CD4-positive, CD25-positive, alpha-beta regulatory T cell (primary cell): ENCODE results near the gene SPINT1. TPM values are rescaled to one million over a fixed set of nuclear protein-coding genes. Genes with fewer than 3 reads are reported as not detected.

Experiments used
- ATAC-seq, 2 donors: fragments of 150-1000 bp; cut with Tn5 transposase; one replicate each; pipeline ENCODE4 v1.10.0; 2021; ENCODE audit warnings: low read depth in 2 of 2, moderate number of reproducible peaks in 2 of 2, moderate library complexity in 1 of 2
- DNase-seq, 3 donors: peaks; one replicate each; pipeline versions ENCODE4 v3.0.0 to v3.0.0-alpha.2; 2012 to 2022; ENCODE audit warnings: mixed read lengths in 1 of 3
- H3K27ac ChIP-seq: one replicate; pipeline ENCODE4 v1.7.0; 2013; ENCODE audit warnings: mild to moderate bottlenecking, low read length; ENCODE audit not compliant: insufficient read depth, poor library complexity, severe bottlenecking
- H3K27me3 ChIP-seq: one replicate; pipeline ENCODE4 v1.7.0; 2013; ENCODE audit warnings: low read length; ENCODE audit not compliant: control insufficient read depth, insufficient read depth
- H3K36me3 ChIP-seq: one replicate; pipeline ENCODE4 v1.7.0; 2013; ENCODE audit warnings: mild to moderate bottlenecking, low read length, moderate library complexity; ENCODE audit not compliant: control insufficient read depth, insufficient read depth
- H3K4me1 ChIP-seq: 2 replicates; pipeline ENCODE4 v1.7.0; 2013; ENCODE audit warnings: mild to moderate bottlenecking, low read length; ENCODE audit not compliant: insufficient read depth, control insufficient read depth, poor library complexity, severe bottlenecking
- H3K4me3 ChIP-seq: one replicate; pipeline ENCODE4 v1.7.0; 2013; ENCODE audit warnings: low read depth, mild to moderate bottlenecking, low read length, moderate library complexity
- H3K9me3 ChIP-seq, 2 experiments: 1 replicate in 1 of 2; 2 replicates in 1 of 2; pipeline ENCODE4 v1.7.0; 2013; ENCODE audit warnings: low read length in 2 of 2, mild to moderate bottlenecking in 1 of 2, moderate library complexity in 1 of 2; ENCODE audit not compliant: control insufficient read depth in 2 of 2
- H3K27ac Mint-ChIP-seq, 3 donors: one replicate each; pipeline ENCODE4 v1.8.0; 2020 to 2022; ENCODE audit warnings: mild to moderate bottlenecking in 3 of 3, mixed read lengths in 3 of 3, moderate library complexity in 2 of 3
- H3K27me3 Mint-ChIP-seq: one replicate; pipeline ENCODE4 v1.8.0; 2022; ENCODE audit warnings: mild to moderate bottlenecking, mixed read lengths
- H3K36me3 Mint-ChIP-seq: one replicate; pipeline ENCODE4 v1.8.0; 2020; ENCODE audit warnings: mixed read lengths
- H3K4me1 Mint-ChIP-seq, 4 donors: one replicate each; pipeline ENCODE4 v1.8.0; 2020 to 2022; ENCODE audit warnings: mixed read lengths in 4 of 4, mild to moderate bottlenecking in 1 of 4
- H3K4me3 Mint-ChIP-seq, 4 donors: one replicate each; pipeline ENCODE4 v1.8.0; 2020 to 2022; ENCODE audit warnings: mild to moderate bottlenecking in 4 of 4, mixed read lengths in 4 of 4, moderate library complexity in 3 of 4
- H3K9me3 Mint-ChIP-seq, 7 donors: one replicate each; pipeline ENCODE4 v1.8.0; 2020 to 2022; ENCODE audit warnings: mixed read lengths in 7 of 7, mild to moderate bottlenecking in 3 of 7, moderate library complexity in 2 of 7
- polyA plus RNA-seq, 4 donors: library from polyadenylated mRNA; unstranded; fragments of 300-500 nt; fragmentation: Illumina TruSeq; gene quantifications; one replicate each; pipeline ENCODE4 v1.2.3, GENCODE V29; 2021
- total RNA-seq: library from RNA; stranded (reverse); gene quantifications from one replicate; pipeline ENCODE4 v1.2.3, GENCODE V29; 2022

Gene SPINT1
- total and polyA plus RNA-seq, 5 donors from 2014 or later = 0.63 to 2.1 (median 1.9) TPM

- peak overlapping the region in 2 of 3 donors; percentile 33 to 77 for H3K27ac Mint-ChIP-seq
- Histone ChIP-seq H3K27me3 (no peaks in the 10 kb centered on the region), H3K9me3 (no peaks in the 10 kb centered on the region), H3K27ac (no peak overlapping the region), H3K4me3 (no peak overlapping the region), H3K36me3 (peaks cover 8% of the 10 kb centered on the region), H3K4me1 (peaks cover 22% of the 10 kb centered on the region)
- H3K4me1 Mint-ChIP-seq = peaks cover 5 to 34% (median 21%) of the 10 kb centered on the region in 4 donors
- ATAC-seq (no peak), DNase-seq (peak in 2 of 3 donors; percentile 30 to 53)
- no peaks in the 10 kb centered on the region for H3K9me3 Mint-ChIP-seq
- peak overlapping the region in 3 of 4 donors; percentile 71 to 97 (median 84) for H3K4me3 Mint-ChIP-seq
- peaks cover 4% of the 10 kb centered on the region for H3K27me3 Mint-ChIP-seq
- peaks cover 4% of the 10 kb centered on the region for H3K36me3 Mint-ChIP-seq
These were observed 48.1 kb downstream of the SPINT1 start for GRCh38 chr15:40891810-40892446.

DNA sequence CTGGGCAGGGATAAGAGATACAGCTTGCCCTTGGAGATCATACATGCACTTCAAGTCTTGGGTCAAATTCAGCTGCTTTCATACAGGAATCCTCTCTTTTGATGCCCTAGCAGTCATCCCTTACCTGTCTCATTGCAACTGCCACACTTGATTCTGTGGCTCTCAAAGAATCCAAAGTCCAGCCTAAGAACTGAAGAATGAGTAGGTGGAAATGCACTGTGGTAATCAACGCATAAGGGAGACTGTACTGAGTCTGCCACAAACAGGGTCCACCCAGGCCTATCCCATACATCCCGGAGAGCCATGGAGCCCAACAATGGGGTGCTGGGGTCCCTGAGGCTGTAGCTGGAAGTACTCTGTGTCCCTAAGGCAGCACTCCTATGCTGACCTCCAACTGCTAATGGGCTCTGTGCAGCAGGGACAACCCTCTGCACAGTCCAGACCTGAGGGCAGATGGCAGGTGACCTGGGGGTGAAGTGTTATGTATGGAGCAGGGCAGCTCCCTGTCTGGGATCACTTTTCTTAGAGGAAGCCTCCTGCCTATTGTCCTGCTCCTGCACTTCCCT is 48.7 kb downstream of the SPINT1 start:
- no peaks in the 10 kb centered on the region for H3K9me3 Mint-ChIP-seq
- H3K27ac ChIP-seq = no peak overlapping the region
- no peak overlapping the region for H3K4me3 ChIP-seq
- peaks cover 5 to 40% (median 24%) of the 10 kb centered on the region in 4 donors for H3K4me1 Mint-ChIP-seq
- H3K36me3 Mint-ChIP-seq = peaks cover 4% of the 10 kb centered on the region
- ATAC-seq (no peak), DNase-seq (no peak)
- peaks cover 22% of the 10 kb centered on the region for H3K4me1 ChIP-seq
- H3K36me3 ChIP-seq = peaks cover 8% of the 10 kb centered on the region
- H3K4me3 Mint-ChIP-seq = peak overlapping the region; percentile 50 to 97 (median 81)
- peaks cover 4% of the 10 kb centered on the region for H3K27me3 Mint-ChIP-seq
- no peaks in the 10 kb centered on the region for H3K9me3 ChIP-seq
- H3K27ac Mint-ChIP-seq = peak overlapping the region in 1 of 3 donors; percentile 33
- no peaks in the 10 kb centered on the region for H3K27me3 ChIP-seq

- ATAC-seq = no peak
- peak overlapping the region in 3 of 4 donors; percentile 91 to 99 (median 97) for H3K4me3 Mint-ChIP-seq
- no peak for DNase-seq
- H3K36me3 Mint-ChIP-seq = peaks cover 4% of the 10 kb centered on the region
- H3K4me1 Mint-ChIP-seq = peaks cover 5 to 43% (median 24%) of the 10 kb centered on the region in 4 donors
- Histone ChIP-seq H3K36me3 (peaks cover 8% of the 10 kb centered on the region), H3K4me1 (peaks cover 22% of the 10 kb centered on the region), H3K27me3 (no peaks in the 10 kb centered on the region), H3K9me3 (no peaks in the 10 kb centered on the region), H3K4me3 (no peak overlapping the region), H3K27ac (no peak overlapping the region)
- H3K27me3 Mint-ChIP-seq = peaks cover 4% of the 10 kb centered on the region
- H3K27ac Mint-ChIP-seq = peak overlapping the region in 2 of 3 donors; percentile 98 to 99
- H3K9me3 Mint-ChIP-seq = no peaks in the 10 kb centered on the region
These were observed 49.3 kb downstream of the SPINT1 start for GRCh38 chr15:40893019-40893670.

DNA sequence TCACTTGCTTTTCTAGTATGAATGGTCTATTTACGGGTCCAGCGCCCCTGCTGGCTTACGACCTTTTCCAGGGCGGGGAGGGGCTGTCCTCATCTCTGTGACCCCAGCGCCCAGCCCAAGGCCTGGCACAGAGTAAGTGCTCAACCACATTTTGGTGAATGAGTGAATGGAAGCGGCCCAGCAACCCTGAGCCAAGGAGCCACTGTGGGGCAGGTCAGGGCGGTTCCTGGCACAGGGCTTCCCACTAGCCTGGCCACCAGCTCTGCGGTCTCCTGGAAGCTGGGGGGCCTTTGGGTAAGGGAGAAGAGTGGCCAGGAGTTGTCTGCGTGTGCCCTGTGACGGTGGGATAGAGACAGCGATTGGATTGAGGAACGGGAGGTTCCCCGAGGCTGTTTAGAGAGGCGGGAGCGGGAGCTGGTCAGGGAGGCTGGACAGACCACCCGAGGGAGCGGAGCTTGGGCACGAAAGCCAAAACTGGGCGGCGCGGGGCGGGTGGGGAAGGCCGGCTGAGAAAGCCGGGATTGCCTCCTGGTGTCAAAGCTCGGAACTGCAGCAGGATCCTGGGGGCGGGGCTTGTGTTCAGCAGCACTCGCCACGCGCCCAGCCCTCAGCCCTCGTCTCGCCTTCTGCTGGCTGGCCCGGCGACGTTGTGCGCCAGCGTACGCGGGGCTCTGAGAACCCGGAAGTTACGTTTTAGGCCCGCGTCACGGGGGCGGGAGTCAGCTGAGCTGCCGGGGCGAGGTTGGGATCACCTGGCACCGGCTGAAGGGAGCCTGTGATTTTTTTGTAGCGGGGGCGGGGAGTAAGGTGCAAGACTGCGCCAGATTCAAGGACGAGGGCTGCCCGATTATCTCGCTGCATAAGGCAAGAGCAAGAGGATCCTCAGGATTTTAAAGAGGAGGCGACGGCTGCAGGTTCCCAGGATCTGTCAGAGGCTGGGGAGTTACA is 50.2 kb downstream of the SPINT1 start, which contains the start of gene VPS18:
Gene VPS18, plus strand, starts transcription at position 718 of the 948 bp plus-strand sequence. CDS start 319 bp downstream, outside the sequence.
- Mint-ChIP-seq H3K9me3 (no peaks in the 10 kb centered on the region), H3K36me3 (peaks cover 9% of the 10 kb centered on the region), H3K4me1 (peaks cover 5 to 48% (median 26%) of the 10 kb centered on the region in 4 donors), H3K4me3 (peak within 1 kb of the TSS; percentile 97 to 99 (median 99)), H3K27me3 (peaks cover 4% of the 10 kb centered on the region), H3K27ac (peak within 1 kb of the TSS; percentile 98 to 99 (median 99))
- DNase-seq (peak; percentile 98), ATAC-seq (peak; percentile 97 to 98)
- Histone ChIP-seq H3K27ac (peak within 1 kb of the TSS; percentile 82), H3K27me3 (no peaks in the 10 kb centered on the region), H3K36me3 (peaks cover 9% of the 10 kb centered on the region), H3K9me3 (no peaks in the 10 kb centered on the region), H3K4me3 (peak within 1 kb of the TSS; percentile 81), H3K4me1 (peaks cover 22% of the 10 kb centered on the region)

- no peaks in the 10 kb centered on the region for H3K27me3 ChIP-seq
- no peaks in the 10 kb centered on the region for H3K9me3 ChIP-seq
- peak overlapping the region; percentile 81 for H3K4me3 ChIP-seq
- peaks cover 22% of the 10 kb centered on the region for H3K4me1 ChIP-seq
- H3K27ac Mint-ChIP-seq = peak overlapping the region; percentile 98 to 99 (median 99)
- H3K4me1 Mint-ChIP-seq = peaks cover 5 to 48% (median 26%) of the 10 kb centered on the region in 4 donors
- peaks cover 9% of the 10 kb centered on the region for H3K36me3 Mint-ChIP-seq
- H3K27me3 Mint-ChIP-seq = peaks cover 4% of the 10 kb centered on the region
- peak; percentile 52 to 80 (median 64) for DNase-seq
- peak; percentile 44 to 47 for ATAC-seq
- no peaks in the 10 kb centered on the region for H3K9me3 Mint-ChIP-seq
- peaks cover 18% of the 10 kb centered on the region for H3K36me3 ChIP-seq
- peak overlapping the region; percentile 97 to 99 (median 99) for H3K4me3 Mint-ChIP-seq
- H3K27ac ChIP-seq = peak overlapping the region; percentile 82
These were observed 51.0 kb downstream of the SPINT1 start for GRCh38 chr15:40894681-40895448.

GRCh38 chr15:40899536-40900207 is 55.8 kb downstream of the SPINT1 start:
- H3K36me3 Mint-ChIP-seq = peaks cover 24% of the 10 kb centered on the region

More at GRCh38 chr15:40899536-40900207, 55.8 kb downstream of the SPINT1 start:
- Mint-ChIP-seq H3K27ac (no peak overlapping the region), H3K4me1 (peaks cover 11 to 55% (median 27%) of the 10 kb centered on the region in 4 donors), H3K27me3 (no peaks in the 10 kb centered on the region), H3K4me3 (no peak overlapping the region), H3K9me3 (no peaks in the 10 kb centered on the region)
- no peak overlapping the region for H3K4me3 ChIP-seq
- H3K27me3 ChIP-seq = no peaks in the 10 kb centered on the region
- H3K27ac ChIP-seq = no peak overlapping the region
- DNase-seq (no peak), ATAC-seq (no peak)
- H3K36me3 ChIP-seq = peaks cover 45% of the 10 kb centered on the region
- H3K9me3 ChIP-seq = no peaks in the 10 kb centered on the region
- peaks cover 16% of the 10 kb centered on the region for H3K4me1 ChIP-seq
